ENCODE data around the gene TJP1.

TJP1 gene

GRCh38 chr15:29825227-29825626 lies 3.0 kb upstream of the TJP1 start (continued):
- no peak for TF ChIP-seq ZSCAN30 (tag by site-specific recombination; IDR thresholded peaks at IDR 0.05)
- TF ChIP-seq ZNF677 (tag by site-specific recombination; IDR thresholded peaks at IDR 0.05): no peak
- TF ChIP-seq ZNF623 (tag by site-specific recombination; IDR thresholded peaks at IDR 0.05): no peak
- no peak for TF ChIP-seq ZNF830 (tag by site-specific recombination; IDR thresholded peaks at IDR 0.05; ENCODE audit: low read depth)
- TF ChIP-seq ZNF214 (tag by site-specific recombination; IDR thresholded peaks at IDR 0.05; ENCODE audit: borderline replicate concordance): no peak
- no peak for TF ChIP-seq ZBTB6 (tag by site-specific recombination; IDR thresholded peaks at IDR 0.05)
- TF ChIP-seq ZNF155 (tag by site-specific recombination; IDR thresholded peaks at IDR 0.05): no peak
- TF ChIP-seq ZNF747 (tag by site-specific recombination; IDR thresholded peaks at IDR 0.05): no peak
- TF ChIP-seq ZNF701 (tag by site-specific recombination; IDR thresholded peaks at IDR 0.05): no peak

- POLR2A ChIA-PET: interaction anchor here (0.8 to 3.3 kb wide), 2 partner anchors 12 to 102 kb away, joined by 4 to 18 read pairs; no protein-coding TSS in a partner anchor
- TF ChIP-seq MZF1 (tag by site-specific recombination; IDR thresholded peaks at IDR 0.05; ENCODE audit: borderline replicate concordance): no peak
- peak; percentile 77 for TF ChIP-seq ZNF335 (tag by site-specific recombination; conservative IDR thresholded peaks at IDR 0.05)
- peak; percentile 31; the same call in 1 of the 2 replicates for TF ChIP-seq PATZ1 (tag by site-specific recombination; IDR thresholded peaks at IDR 0.05)
- peak; percentile 44; the same call in 1 of the 2 replicates for TF ChIP-seq ZBTB21 (tag by site-specific recombination; IDR thresholded peaks at IDR 0.05)
- no peak for TF ChIP-seq TSHZ1 (tag by site-specific recombination; IDR thresholded peaks at IDR 0.05; ENCODE audit: borderline replicate concordance)
- 0 out of 2 replicates have a peak, but pooled peaks have one; percentile 15 for TF ChIP-seq ZBTB48 (tag by site-specific recombination; IDR thresholded peaks at IDR 0.05)
- TF ChIP-seq ZBTB8A (tag by site-specific recombination; IDR thresholded peaks at IDR 0.05): peak; percentile 37
- TF ChIP-seq ZBTB11 (tag by site-specific recombination; conservative IDR thresholded peaks at IDR 0.05; ENCODE audit: low read depth): peak; percentile 46
- TF ChIP-seq BCL11B (tag by site-specific recombination; IDR thresholded peaks at IDR 0.05; ENCODE audit: low read depth): 0 out of 2 replicates have a peak, but pooled peaks have one; percentile 36
- TF ChIP-seq ZNF558 (tag by site-specific recombination; IDR thresholded peaks at IDR 0.05): no peak
- no peak for TF ChIP-seq ZNF362 (tag by site-specific recombination; IDR thresholded peaks at IDR 0.05)
- TF ChIP-seq SCRT1 (tag by site-specific recombination; IDR thresholded peaks at IDR 0.05; ENCODE audit: borderline replicate concordance): no peak
- TF ChIP-seq ZNF529 (tag by site-specific recombination; IDR thresholded peaks at IDR 0.05; ENCODE audit: insufficient replicate concordance): no peak
Measured at GRCh38 chr15:29822684-29823459, 604 bp upstream of the TJP1 start.

More at GRCh38 chr15:29822684-29823459, 604 bp upstream of the TJP1 start:
- Histone ChIP-seq H3K4me3 (ENCODE audit: low read depth, low read length) (peak overlapping the region; percentile 80), H3K36me3 (ENCODE audit: control insufficient read depth in 2 of 2, insufficient read depth in 1 of 2, low read length in 2 of 2) (no peaks in the 10 kb centered on the region), H3K9me3 (ENCODE audit: control insufficient read depth, insufficient read depth, low read depth, low read length) (no peaks in the 10 kb centered on the region), H3K27ac (ENCODE audit: extremely low read depth, low read depth, low read length) (peak overlapping the region; percentile 52; the same call in 1 of the 2 replicates), H3K4me1 (ENCODE audit: control insufficient read depth, insufficient read depth, low read length) (peaks cover 7% of the 10 kb centered on the region)
- CTCF ChIA-PET: interaction anchor here (0.9 to 1.0 kb wide), 2 partner anchors 102 to 104 kb away, joined by 3 to 6 read pairs; no protein-coding TSS in a partner anchor
